ENCODE data around the gene ARID5B.

ARID5B gene

DNA sequence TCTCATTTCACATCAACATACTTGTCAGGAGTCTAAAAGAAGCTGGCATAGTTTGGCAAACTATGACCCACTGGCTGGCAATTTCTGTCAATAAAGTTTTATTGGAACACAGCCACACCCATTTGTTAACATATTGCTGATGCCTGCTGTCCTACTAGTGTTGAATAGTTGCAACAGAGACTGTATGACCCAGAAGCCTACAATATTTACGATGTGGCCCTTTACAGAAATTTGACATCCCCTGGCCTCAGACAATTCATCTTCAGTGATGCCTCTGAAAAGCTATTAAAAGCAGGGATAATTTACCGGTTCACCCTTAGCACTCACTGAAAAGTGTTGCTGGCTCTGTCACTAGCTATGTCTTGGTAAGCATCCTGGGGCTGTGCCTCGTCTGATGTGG is 155.2 kb downstream of the ARID5B start:
- H3K9me3 ChIP-seq (ENCODE audit: control insufficient read depth, low read depth, low read length) = no peaks in the 10 kb centered on the region
- H3K4me3 ChIP-seq (ENCODE audit: low read length) = no peak overlapping the region
- H3K4me1 ChIP-seq (ENCODE audit: control insufficient read depth, low read depth, low read length) = peaks cover 1% of the 10 kb centered on the region
- no peak overlapping the region for H3K27ac ChIP-seq (ENCODE audit: low read length)
- H3K9ac ChIP-seq (ENCODE audit: low read length) = no peak overlapping the region
- H3K27me3 ChIP-seq (ENCODE audit: control insufficient read depth, insufficient read depth, low read length) = no peaks in the 10 kb centered on the region
- no peaks in the 10 kb centered on the region for H3K36me3 ChIP-seq (ENCODE audit: control insufficient read depth, low read depth, low read length)

DNA sequence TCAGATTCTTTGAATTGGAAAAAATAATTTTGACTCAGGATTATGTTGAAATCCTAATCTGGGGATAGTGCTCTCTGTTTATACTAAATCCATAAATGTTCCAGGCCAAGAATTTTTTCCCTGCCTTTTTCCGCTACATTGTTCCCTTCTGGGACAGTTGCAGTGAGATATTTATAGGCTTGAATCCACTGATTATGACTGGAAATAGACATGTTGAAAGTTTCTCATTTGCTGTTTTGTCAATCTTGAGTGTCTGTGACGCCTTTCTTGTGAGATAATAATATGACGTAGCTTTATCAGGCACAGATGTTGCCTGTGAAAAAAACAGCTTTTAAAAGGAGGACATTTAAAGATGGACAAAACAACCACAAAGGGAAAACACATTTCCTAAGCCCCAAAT is 155.9 kb downstream of the ARID5B start:
- no peaks in the 10 kb centered on the region for H3K4me1 ChIP-seq (ENCODE audit: control insufficient read depth, low read depth, low read length)
- H3K36me3 ChIP-seq (ENCODE audit: control insufficient read depth, low read depth, low read length) = no peaks in the 10 kb centered on the region
- no peak overlapping the region for H3K27ac ChIP-seq (ENCODE audit: low read length)
- H3K9me3 ChIP-seq (ENCODE audit: control insufficient read depth, low read depth, low read length) = no peaks in the 10 kb centered on the region
- H3K9ac ChIP-seq (ENCODE audit: low read length) = no peak overlapping the region
- no peaks in the 10 kb centered on the region for H3K27me3 ChIP-seq (ENCODE audit: control insufficient read depth, insufficient read depth, low read length)
- H3K4me3 ChIP-seq (ENCODE audit: low read length) = no peak overlapping the region

DNA sequence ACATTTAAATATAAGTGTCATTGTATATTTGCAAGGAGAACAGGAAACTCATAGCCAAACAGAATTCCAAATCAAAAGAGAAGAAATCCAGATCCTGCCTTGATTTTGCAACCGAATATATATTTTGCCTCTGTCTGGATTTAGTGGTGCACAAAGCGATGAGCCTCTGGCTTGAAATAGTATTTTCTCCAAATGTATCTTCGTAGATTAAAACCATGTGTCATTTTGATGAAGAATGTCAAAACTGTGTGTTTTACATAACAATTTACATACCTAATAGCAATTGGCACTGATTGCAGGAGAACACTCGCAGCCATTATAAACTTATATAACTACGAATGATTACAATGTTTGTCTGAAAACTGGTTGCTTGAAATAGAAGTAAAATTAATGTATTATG is 156.4 kb downstream of the ARID5B start:
- H3K9me3 ChIP-seq (ENCODE audit: control insufficient read depth, low read depth, low read length) = no peaks in the 10 kb centered on the region
- no peaks in the 10 kb centered on the region for H3K27me3 ChIP-seq (ENCODE audit: control insufficient read depth, insufficient read depth, low read length)
- H3K4me1 ChIP-seq (ENCODE audit: control insufficient read depth, low read depth, low read length) = no peaks in the 10 kb centered on the region
- no peak overlapping the region for H3K9ac ChIP-seq (ENCODE audit: low read length)
- H3K36me3 ChIP-seq (ENCODE audit: control insufficient read depth, low read depth, low read length) = no peaks in the 10 kb centered on the region
- H3K4me3 ChIP-seq (ENCODE audit: low read length) = no peak overlapping the region
- no peak overlapping the region for H3K27ac ChIP-seq (ENCODE audit: low read length)

DNA sequence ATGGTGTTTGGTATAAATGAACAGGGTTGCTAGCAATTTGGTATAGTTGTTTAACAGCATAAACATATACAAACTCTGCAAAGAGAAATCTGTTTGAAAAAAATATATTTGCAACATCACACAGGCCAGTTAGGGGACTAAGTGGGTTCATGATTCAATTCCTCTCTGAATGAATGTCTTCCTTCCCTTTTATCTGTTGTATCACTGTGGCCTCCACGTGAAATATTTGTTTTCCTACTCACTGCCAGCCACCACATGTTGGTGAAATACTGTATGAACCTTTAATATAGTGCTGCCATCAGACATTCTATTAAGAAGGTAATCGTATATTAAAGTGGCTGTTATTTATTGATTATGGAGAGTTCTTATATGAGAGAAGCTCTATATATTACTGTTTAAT is 157.0 kb downstream of the ARID5B start:
- H3K4me1 ChIP-seq (ENCODE audit: control insufficient read depth, low read depth, low read length) = no peaks in the 10 kb centered on the region
- no peaks in the 10 kb centered on the region for H3K9me3 ChIP-seq (ENCODE audit: control insufficient read depth, low read depth, low read length)
- H3K9ac ChIP-seq (ENCODE audit: low read length) = no peak overlapping the region
- H3K27ac ChIP-seq (ENCODE audit: low read length) = no peak overlapping the region
- no peaks in the 10 kb centered on the region for H3K36me3 ChIP-seq (ENCODE audit: control insufficient read depth, low read depth, low read length)
- H3K27me3 ChIP-seq (ENCODE audit: control insufficient read depth, insufficient read depth, low read length) = no peaks in the 10 kb centered on the region
- no peak overlapping the region for H3K4me3 ChIP-seq (ENCODE audit: low read length)

DNA sequence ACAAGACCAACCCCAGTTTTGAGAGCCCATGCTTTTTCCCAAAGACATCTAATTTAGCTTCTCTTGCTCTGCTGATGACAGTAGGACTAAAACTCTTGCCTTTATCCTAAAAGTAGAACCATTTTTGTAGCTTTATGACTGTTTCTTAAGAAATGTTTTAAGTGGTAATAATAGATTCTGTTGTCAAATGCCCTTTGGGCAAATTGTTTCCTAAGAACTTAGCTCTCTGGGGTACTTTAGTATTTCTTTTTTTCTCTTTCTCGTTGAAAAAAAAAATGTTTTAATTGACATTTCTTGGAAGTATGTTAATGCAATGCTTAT is 157.4 kb downstream of the ARID5B start:
- Histone ChIP-seq H3K9me3 (ENCODE audit: control insufficient read depth, low read depth, low read length) (no peaks in the 10 kb centered on the region), H3K4me1 (ENCODE audit: control insufficient read depth, low read depth, low read length) (no peaks in the 10 kb centered on the region), H3K27me3 (ENCODE audit: control insufficient read depth, insufficient read depth, low read length) (no peaks in the 10 kb centered on the region), H3K27ac (ENCODE audit: low read length) (no peak overlapping the region), H3K4me3 (ENCODE audit: low read length) (no peak overlapping the region), H3K36me3 (ENCODE audit: control insufficient read depth, low read depth, low read length) (no peaks in the 10 kb centered on the region), H3K9ac (ENCODE audit: low read length) (no peak overlapping the region)

DNA sequence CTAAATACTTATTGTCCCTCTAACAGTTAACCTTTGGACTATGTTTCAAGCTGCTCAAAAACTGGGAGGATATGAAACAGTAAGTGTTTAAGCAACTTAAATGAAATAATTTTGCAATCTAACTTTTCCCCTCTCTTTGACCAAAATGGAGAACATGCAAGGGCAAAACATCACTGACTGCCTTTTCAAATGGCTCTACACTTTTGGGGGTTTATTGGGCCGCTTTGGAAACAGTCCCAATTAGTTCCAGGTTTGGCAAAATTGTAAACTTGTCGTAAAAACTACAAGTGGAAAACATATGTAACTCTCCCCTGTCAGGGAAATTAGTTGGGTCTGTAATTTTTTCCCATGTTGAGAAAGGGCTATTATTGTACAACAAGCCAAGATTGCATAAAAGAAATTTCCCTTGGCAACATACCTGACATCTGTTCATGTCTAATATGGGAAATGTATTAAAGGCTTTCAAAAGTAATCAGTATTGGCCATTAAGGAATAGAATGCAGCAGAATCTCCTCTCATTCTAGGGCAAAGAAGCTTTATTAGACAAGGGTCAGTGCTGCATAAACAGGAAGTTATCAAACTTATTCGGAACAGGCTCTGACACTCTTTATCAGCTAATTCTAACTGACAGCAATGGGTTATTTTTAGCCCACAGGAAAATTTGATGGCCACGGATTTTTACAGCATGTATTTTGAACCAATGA is 157.9 kb downstream of the ARID5B start:
- no peaks in the 10 kb centered on the region for H3K9me3 ChIP-seq (ENCODE audit: control insufficient read depth, low read depth, low read length)
- no peaks in the 10 kb centered on the region for H3K4me1 ChIP-seq (ENCODE audit: control insufficient read depth, low read depth, low read length)
- H3K9ac ChIP-seq (ENCODE audit: low read length) = no peak overlapping the region
- H3K27ac ChIP-seq (ENCODE audit: low read length) = no peak overlapping the region
- H3K27me3 ChIP-seq (ENCODE audit: control insufficient read depth, insufficient read depth, low read length) = no peaks in the 10 kb centered on the region
- H3K4me3 ChIP-seq (ENCODE audit: low read length) = no peak overlapping the region
- no peaks in the 10 kb centered on the region for H3K36me3 ChIP-seq (ENCODE audit: control insufficient read depth, low read depth, low read length)

DNA sequence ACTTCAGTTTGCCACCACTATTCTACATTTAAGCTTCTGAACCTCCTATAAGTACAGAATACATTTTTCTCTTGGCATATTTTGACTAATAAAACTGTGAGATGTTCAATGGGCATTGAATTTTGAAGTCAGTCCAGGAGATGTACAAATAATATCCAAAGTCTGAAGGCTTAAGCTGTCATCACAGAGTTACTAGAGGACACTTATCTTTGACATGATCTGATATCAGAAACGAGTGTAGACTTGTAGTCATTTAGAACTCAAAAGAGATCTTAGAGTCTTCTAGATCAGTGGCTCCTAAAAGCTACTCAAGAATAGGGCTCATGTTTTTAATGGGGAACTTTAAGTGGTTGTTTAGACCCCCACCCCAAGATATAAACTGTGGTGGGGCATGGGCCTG is 160.5 kb downstream of the ARID5B start:
- Histone ChIP-seq H3K27ac (ENCODE audit: low read length) (no peak overlapping the region), H3K4me1 (ENCODE audit: control insufficient read depth, low read depth, low read length) (no peaks in the 10 kb centered on the region), H3K36me3 (ENCODE audit: control insufficient read depth, low read depth, low read length) (no peaks in the 10 kb centered on the region), H3K9ac (ENCODE audit: low read length) (no peak overlapping the region), H3K9me3 (ENCODE audit: control insufficient read depth, low read depth, low read length) (no peaks in the 10 kb centered on the region), H3K4me3 (ENCODE audit: low read length) (no peak overlapping the region), H3K27me3 (ENCODE audit: control insufficient read depth, insufficient read depth, low read length) (no peaks in the 10 kb centered on the region)

DNA sequence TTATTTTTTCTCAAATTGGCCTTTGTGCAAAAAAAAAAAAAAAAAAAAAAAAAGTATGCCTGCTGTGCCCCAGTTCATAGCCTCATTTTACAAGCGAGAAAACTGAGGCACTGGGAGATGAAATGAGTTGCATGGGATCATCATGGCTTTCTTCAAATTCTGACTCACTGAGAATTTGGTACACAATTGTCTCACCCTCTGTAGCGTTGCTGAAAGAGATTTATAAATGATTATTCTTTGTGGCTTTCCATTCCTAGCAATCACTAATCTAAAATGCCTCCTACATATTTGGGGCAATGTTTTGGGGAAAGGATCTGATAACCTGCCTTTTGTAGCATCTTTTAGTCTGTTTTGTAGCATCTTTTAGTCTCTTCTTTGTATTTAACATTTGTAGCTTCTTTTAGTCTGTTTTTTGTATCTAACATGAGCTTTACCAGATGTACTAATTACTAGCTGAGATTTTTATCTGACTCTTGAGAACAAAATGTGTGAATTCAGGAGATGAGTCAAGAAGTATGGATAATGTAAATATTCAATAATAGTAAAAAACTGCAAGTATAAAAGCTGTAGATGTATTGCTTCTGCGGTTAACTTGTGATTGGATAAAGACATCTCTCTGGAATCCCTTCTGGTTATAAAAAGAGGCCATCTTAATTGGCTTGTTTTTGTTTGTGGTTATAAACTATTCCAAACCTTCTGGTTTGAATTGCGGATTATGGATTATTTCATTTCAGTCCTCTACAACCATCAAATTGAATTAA is 161.4 kb downstream of the ARID5B start:
- no peaks in the 10 kb centered on the region for H3K9me3 ChIP-seq (ENCODE audit: control insufficient read depth, low read depth, low read length)
- no peaks in the 10 kb centered on the region for H3K27me3 ChIP-seq (ENCODE audit: control insufficient read depth, insufficient read depth, low read length)
- H3K9ac ChIP-seq (ENCODE audit: low read length) = no peak overlapping the region
- H3K4me3 ChIP-seq (ENCODE audit: low read length) = no peak overlapping the region
- H3K4me1 ChIP-seq (ENCODE audit: control insufficient read depth, low read depth, low read length) = no peaks in the 10 kb centered on the region
- no peaks in the 10 kb centered on the region for H3K36me3 ChIP-seq (ENCODE audit: control insufficient read depth, low read depth, low read length)
- no peak overlapping the region for H3K27ac ChIP-seq (ENCODE audit: low read length)

DNA sequence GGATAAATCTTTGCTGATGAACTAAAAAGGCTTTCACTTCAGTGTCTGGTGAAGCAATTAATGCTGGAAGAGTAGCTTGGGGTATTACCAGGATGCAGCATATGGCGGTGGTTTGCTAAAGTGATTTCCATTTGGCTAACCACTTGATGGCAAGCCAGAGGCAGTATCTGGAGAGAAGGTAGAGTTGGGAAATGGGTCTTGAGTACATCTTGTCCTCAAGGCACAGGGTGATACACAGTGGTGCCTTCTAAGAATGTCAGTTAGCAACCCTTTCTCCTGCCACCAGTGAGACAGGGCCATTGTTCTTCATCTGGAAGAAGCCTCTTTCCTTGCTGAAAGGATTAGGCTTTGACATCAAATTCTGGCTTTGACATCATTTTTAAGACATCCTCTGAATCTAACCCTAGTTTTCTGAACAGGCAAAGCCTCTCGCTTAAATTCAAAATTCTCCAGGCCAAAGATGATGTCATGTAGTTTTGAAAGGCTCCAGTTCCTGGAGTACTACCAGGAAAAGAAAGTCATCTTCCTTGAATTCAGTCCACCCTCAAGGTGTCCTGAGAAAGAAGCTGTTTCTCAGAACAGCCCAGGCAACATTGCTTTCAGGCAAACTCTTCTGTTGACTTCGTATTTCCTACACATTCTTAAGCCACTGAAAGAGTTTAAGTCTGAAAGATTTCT is 162.4 kb downstream of the ARID5B start:
- Histone ChIP-seq H3K9ac (ENCODE audit: low read length) (no peak overlapping the region), H3K9me3 (ENCODE audit: control insufficient read depth, low read depth, low read length) (no peaks in the 10 kb centered on the region), H3K27ac (ENCODE audit: low read length) (no peak overlapping the region), H3K36me3 (ENCODE audit: control insufficient read depth, low read depth, low read length) (no peaks in the 10 kb centered on the region), H3K27me3 (ENCODE audit: control insufficient read depth, insufficient read depth, low read length) (no peaks in the 10 kb centered on the region), H3K4me3 (ENCODE audit: low read length) (no peak overlapping the region), H3K4me1 (ENCODE audit: control insufficient read depth, low read depth, low read length) (no peaks in the 10 kb centered on the region)

DNA sequence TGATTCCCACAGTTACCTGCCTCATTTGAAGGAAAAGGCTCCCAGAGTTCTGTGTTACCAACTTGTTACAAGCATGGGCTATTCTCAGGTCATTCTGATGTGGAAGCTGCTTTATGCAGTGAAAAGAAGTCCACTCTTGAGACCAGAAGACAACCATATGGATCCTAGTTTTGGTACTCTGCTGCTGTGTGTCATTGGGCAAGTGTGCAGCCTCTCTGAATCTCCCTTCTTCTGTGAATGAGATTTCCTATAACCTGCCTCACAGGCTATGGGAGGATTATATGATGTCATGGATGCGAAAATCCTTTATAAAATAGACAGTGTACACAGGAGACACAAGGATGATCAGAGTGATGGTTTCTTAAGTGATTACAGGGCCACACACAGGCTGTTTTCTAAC is 166.1 kb downstream of the ARID5B start:
- Histone ChIP-seq H3K27me3 (ENCODE audit: control insufficient read depth, insufficient read depth, low read length) (no peaks in the 10 kb centered on the region), H3K9ac (ENCODE audit: low read length) (no peak overlapping the region), H3K27ac (ENCODE audit: low read length) (no peak overlapping the region), H3K4me1 (ENCODE audit: control insufficient read depth, low read depth, low read length) (peaks cover 8% of the 10 kb centered on the region), H3K9me3 (ENCODE audit: control insufficient read depth, low read depth, low read length) (no peaks in the 10 kb centered on the region), H3K36me3 (ENCODE audit: control insufficient read depth, low read depth, low read length) (no peaks in the 10 kb centered on the region), H3K4me3 (ENCODE audit: low read length) (no peak overlapping the region)

DNA sequence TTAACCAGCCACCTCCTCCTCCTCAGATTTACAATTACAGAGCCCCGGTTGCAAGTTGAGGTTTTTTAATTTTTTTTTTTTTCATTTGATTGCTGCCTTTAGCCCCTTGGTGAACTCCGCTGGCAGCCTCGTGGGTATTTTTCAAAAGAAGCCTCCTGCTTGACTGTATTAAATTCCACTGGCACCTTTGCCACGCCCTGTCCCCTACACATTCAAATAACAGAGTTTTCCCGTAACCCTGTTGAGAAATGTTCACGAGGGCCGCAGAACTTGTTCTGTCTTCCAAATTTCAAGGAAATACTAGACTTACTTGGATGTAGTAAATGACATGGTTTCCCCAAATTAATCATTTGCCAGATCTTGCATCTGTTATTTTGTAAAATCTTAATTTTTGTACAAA is 167.0 kb downstream of the ARID5B start:
- Histone ChIP-seq H3K27me3 (ENCODE audit: control insufficient read depth, insufficient read depth, low read length) (no peaks in the 10 kb centered on the region), H3K4me1 (ENCODE audit: control insufficient read depth, low read depth, low read length) (peaks cover 8% of the 10 kb centered on the region), H3K9ac (ENCODE audit: low read length) (no peak overlapping the region), H3K9me3 (ENCODE audit: control insufficient read depth, low read depth, low read length) (no peaks in the 10 kb centered on the region), H3K27ac (ENCODE audit: low read length) (no peak overlapping the region), H3K4me3 (ENCODE audit: low read length) (no peak overlapping the region), H3K36me3 (ENCODE audit: control insufficient read depth, low read depth, low read length) (no peaks in the 10 kb centered on the region)

Data from iPS-18a (cell line).